H1 (cell line): ENCODE data around the gene EMC10. TPM values are rescaled to one million over a fixed set of nuclear protein-coding genes. Genes with fewer than 3 reads are reported as not detected.

ENCODE experiments used
- ATF2 ChIP-seq: IDR thresholded peaks from 2 replicates; pipeline ENCODE4 v1.6.1; 2012; ENCODE audit warnings: low read length, inconsistent platforms
- BACH1 ChIP-seq: IDR thresholded peaks from 2 replicates; pipeline ENCODE4 v1.6.1; 2012; ENCODE audit warnings: low read length, improper control_type of control experiment
- CHD1 ChIP-seq: IDR thresholded peaks from 2 replicates; pipeline ENCODE4 v1.6.1; 2012; ENCODE audit warnings: low read depth, low read length, improper control_type of control experiment
- CTBP2 ChIP-seq: IDR thresholded peaks from 2 replicates; pipeline ENCODE4 v1.7.0; 2011; ENCODE audit warnings: borderline replicate concordance, mild to moderate bottlenecking, moderate library complexity, mixed read lengths, low read length; ENCODE audit not compliant: insufficient read depth, insufficient read length
- EP300 ChIP-seq, 2 experiments: IDR thresholded peaks; 1 replicate in 1 of 2; 2 replicates in 1 of 2; pipeline ENCODE4 v1.6.1; 2011 to 2012; ENCODE audit warnings: low read depth in 2 of 2, low read length in 2 of 2, mild to moderate bottlenecking in 2 of 2, borderline replicate concordance in 1 of 2, inconsistent platforms in 1 of 2, moderate library complexity in 1 of 2
- JUN ChIP-seq: IDR thresholded peaks from 2 replicates; pipeline ENCODE4 v1.6.1; 2011; ENCODE audit warnings: low read depth, mild to moderate bottlenecking, improper control_type of control experiment, low read length
- KDM5A ChIP-seq: fragments of 200-600 bp; IDR thresholded peaks from 2 replicates; pipeline ENCODE4 v1.7.1; 2012; ENCODE audit warnings: mild to moderate bottlenecking, low read length, inconsistent platforms, mixed read lengths
- MAFK ChIP-seq: IDR thresholded peaks from 2 replicates; pipeline ENCODE4 v1.6.1; 2012; ENCODE audit warnings: low read depth, mild to moderate bottlenecking, improper control_type of control experiment, low read length
- NRF1 ChIP-seq: IDR thresholded peaks from 2 replicates; pipeline ENCODE4 v1.6.1; 2011; ENCODE audit warnings: mild to moderate bottlenecking, low read depth, low read length, improper control_type of control experiment
- PHF8 ChIP-seq: fragments of 200-600 bp; sonication (generic); conservative IDR thresholded peaks from 2 replicates; pipeline ENCODE4 v1.7.1; 2012; ENCODE audit warnings: low read depth, mild to moderate bottlenecking, inconsistent platforms, low read length, moderate library complexity
- POLR2A ChIP-seq, 2 experiments: IDR thresholded peaks; 1 replicate in 1 of 2; 2 replicates in 1 of 2; pipeline ENCODE4 v1.6.1; 2011; ENCODE audit warnings: low read depth in 2 of 2, low read length in 2 of 2, mild to moderate bottlenecking in 2 of 2; ENCODE audit errors: control extremely low read depth in 1 of 2
- POU5F1 ChIP-seq: IDR thresholded peaks from 2 replicates; pipeline ENCODE4 v1.6.1; 2011; ENCODE audit warnings: low read depth, mild to moderate bottlenecking, low read length, moderate library complexity
- RAD21 ChIP-seq, 2 experiments: IDR thresholded peaks in 1 of 2; conservative IDR thresholded peaks in 1 of 2; 2 replicates each; pipeline ENCODE4 v1.6.1; 2011; ENCODE audit warnings: low read depth in 2 of 2, low read length in 2 of 2, improper control_type of control experiment in 1 of 2, inconsistent platforms in 1 of 2, mild to moderate bottlenecking in 1 of 2, moderate library complexity in 1 of 2
- RBBP5 ChIP-seq: IDR thresholded peaks from 2 replicates; pipeline ENCODE4 v1.7.1; 2012; ENCODE audit warnings: low read depth, mild to moderate bottlenecking, inconsistent platforms, low read length, moderate library complexity, borderline replicate concordance
- RNF2 ChIP-seq: fragments of 200-900, 300-1000 bp; sonication (generic); IDR thresholded peaks from 2 replicates; pipeline ENCODE4 v1.7.1; 2016; ENCODE audit warnings: borderline replicate concordance, low read depth, mild to moderate bottlenecking, antibody characterized with exemption, low read length; ENCODE audit not compliant: poor library complexity, severe bottlenecking; ENCODE audit errors: missing control alignments
- SUZ12 ChIP-seq: fragments of 200-600 bp; sonication (generic); IDR thresholded peaks from 2 replicates; pipeline ENCODE4 v1.6.1; 2012; ENCODE audit warnings: mild to moderate bottlenecking, inconsistent platforms, low read length, moderate library complexity, mixed read lengths
- TBP ChIP-seq: IDR thresholded peaks from 2 replicates; pipeline ENCODE4 v1.6.1; 2011; ENCODE audit warnings: low read depth, low read length, improper control_type of control experiment
- TEAD4 ChIP-seq: IDR thresholded peaks from 2 replicates; pipeline ENCODE4 v1.6.1; 2012; ENCODE audit warnings: low read depth, low read length, inconsistent platforms, mixed read lengths
- ZNF274 ChIP-seq: IDR thresholded peaks from 2 replicates; pipeline ENCODE4 v1.7.0; 2012; ENCODE audit warnings: low read length, borderline replicate concordance; ENCODE audit errors: extremely low read depth
- polyA plus RNA-seq, 7 experiments: library from polyadenylated mRNA; depleted of rRNA in 3 of 7; stranded (reverse) in 5 of 7; unstranded in 2 of 7; fragments of >200 nt in 5 of 7; fragments of 200-250 nt in 2 of 7; gene quantifications; 1 replicate in 5 of 7; 2 replicates in 1 of 7; 4 replicates in 1 of 7; pipeline versions ENCODE4 v1.2.1 to v1.2.3, GENCODE V29; 2011 to 2013; ENCODE audit warnings: missing spikeins in 2 of 7, mixed read lengths in 2 of 7
- total RNA-seq: library from RNA; stranded (reverse); fragmentation: NEBNext Ultra II Directional; extraction: Animal tissue kit (Norgen Biotek cat#: 25700); gene quantifications from 2 replicates; pipeline ENCODE4 v1.2.1, GENCODE V29; 2021

The EMC10 gene
- total and polyA plus RNA-seq, 2 of the 8 experiments (the other 6 are each of a cell fraction or from before 2014, with no cell fraction given), result 77.6 to 103 TPM

- TF ChIP-seq ZNF274 (no peak), BACH1 (no peak), KDM5A (no peak), SUZ12 (no peak), POLR2A (IDR thresholded peaks at IDR 0.05; ENCODE audit: control extremely low read depth in 1 of 2, low read depth in 2 of 2, low read length in 2 of 2) (no peak), EP300 (IDR thresholded peaks at IDR 0.05; ENCODE audit: borderline replicate concordance in 1 of 2, low read depth in 2 of 2, low read length in 2 of 2) (peak in 1 of 2 experiments; percentile 16; a peak in 1 of 3 replicates), CHD1 (no peak), NRF1 (no peak), JUN (no peak), MAFK (no peak), RAD21 (IDR thresholded peaks at IDR 0.05 in 1 of 2, conservative IDR thresholded peaks at IDR 0.05 in 1 of 2; ENCODE audit: low read depth in 2 of 2, low read length in 2 of 2) (peak; percentile 89 to 91), TBP (no peak), PHF8 (no peak), RBBP5 (no peak), ATF2 (no peak), RNF2 (no peak), POU5F1 (no peak), TEAD4 (peak; percentile 64; the same call in 1 of the 2 replicates), CTBP2 (no peak)
- TF ChIP-seq, all 59 proteins: peak for 18
These were observed 61.5 kb downstream of the EMC10 start (continued) for GRCh38 chr19:50537769-50538230.
